Astrocyte of the spinal cord (primary cell): Measurements from ENCODE around the gene ISY1.
"Not testable (repeated sequence)": the region's sequence is repeated elsewhere in the genome, so short reads cannot be mapped to it uniquely, and the experiment has no call there.

Experiments used
- DNase-seq: peaks from one replicate; pipeline ENCODE4 v3.0.0; 2011; ENCODE audit warnings: low read depth, low spot score
- H3K4me3 ChIP-seq: 2 replicates; pipeline ENCODE4 v1.5.1; 2011; ENCODE audit warnings: low read depth, mild to moderate bottlenecking, low read length, moderate library complexity
- in situ Hi-C: cut with HindIII; loops from 2 replicates; pipeline ENCODE4 v1.10.0; 2017; ENCODE audit warnings: low sequenced_read_pairs
- TF ChIP-seq, protein P1 (sequence below): IDR thresholded peaks from 2 replicates; pipeline ENCODE4 v1.5.1; 2012; ENCODE audit warnings: low read depth, mild to moderate bottlenecking, low read length, inconsistent platforms

Gene ISY1

DNA sequence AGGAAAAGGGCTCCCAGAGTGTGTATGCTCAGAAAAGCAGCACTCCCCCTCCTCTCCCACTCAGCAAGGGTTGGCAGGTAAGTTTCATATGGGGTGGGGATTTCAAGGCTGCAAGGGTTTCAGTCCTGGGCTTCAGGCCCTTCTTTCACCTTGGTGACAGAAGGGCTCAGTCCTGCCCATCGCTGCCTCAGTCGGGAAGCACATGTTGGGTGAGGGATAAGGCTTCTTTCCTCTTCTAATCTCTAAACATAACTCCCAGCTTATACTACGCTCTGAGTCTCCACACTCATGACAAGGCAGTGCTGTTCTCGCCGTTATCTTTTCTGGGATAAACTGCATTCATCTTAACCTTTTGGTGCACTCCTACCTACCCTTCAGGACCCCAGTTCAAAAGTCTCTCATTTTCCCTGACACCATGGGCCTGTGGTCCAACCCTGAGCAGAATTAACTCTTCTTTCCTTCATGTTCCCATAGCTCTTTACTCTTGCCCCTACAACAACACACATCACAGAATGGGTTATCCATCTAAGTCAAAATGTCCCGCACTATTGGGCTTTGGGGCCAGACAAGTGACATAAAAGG lies 56.3 kb downstream of the ISY1 start:
- no peak overlapping the region for H3K4me3 ChIP-seq
- TF ChIP-seq, protein P1, sequence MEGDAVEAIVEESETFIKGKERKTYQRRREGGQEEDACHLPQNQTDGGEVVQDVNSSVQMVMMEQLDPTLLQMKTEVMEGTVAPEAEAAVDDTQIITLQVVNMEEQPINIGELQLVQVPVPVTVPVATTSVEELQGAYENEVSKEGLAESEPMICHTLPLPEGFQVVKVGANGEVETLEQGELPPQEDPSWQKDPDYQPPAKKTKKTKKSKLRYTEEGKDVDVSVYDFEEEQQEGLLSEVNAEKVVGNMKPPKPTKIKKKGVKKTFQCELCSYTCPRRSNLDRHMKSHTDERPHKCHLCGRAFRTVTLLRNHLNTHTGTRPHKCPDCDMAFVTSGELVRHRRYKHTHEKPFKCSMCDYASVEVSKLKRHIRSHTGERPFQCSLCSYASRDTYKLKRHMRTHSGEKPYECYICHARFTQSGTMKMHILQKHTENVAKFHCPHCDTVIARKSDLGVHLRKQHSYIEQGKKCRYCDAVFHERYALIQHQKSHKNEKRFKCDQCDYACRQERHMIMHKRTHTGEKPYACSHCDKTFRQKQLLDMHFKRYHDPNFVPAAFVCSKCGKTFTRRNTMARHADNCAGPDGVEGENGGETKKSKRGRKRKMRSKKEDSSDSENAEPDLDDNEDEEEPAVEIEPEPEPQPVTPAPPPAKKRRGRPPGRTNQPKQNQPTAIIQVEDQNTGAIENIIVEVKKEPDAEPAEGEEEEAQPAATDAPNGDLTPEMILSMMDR = no peak
- in situ Hi-C loops = no loop called here
- no peak for DNase-seq

- DNase-seq = no peak
- TF ChIP-seq, protein P1 = no peak
- in situ Hi-C loops = no loop called here
- no peak overlapping the region for H3K4me3 ChIP-seq
Observed at GRCh38 chr3:129104051-129104450, 56.8 kb downstream of the ISY1 start.

GRCh38 chr3:129103296-129103695 lies 57.6 kb downstream of the ISY1 start:
- in situ Hi-C loops = no loop called here
- TF ChIP-seq, protein P1 = no peak
- no peak overlapping the region for H3K4me3 ChIP-seq
- DNase-seq = no peak

DNA sequence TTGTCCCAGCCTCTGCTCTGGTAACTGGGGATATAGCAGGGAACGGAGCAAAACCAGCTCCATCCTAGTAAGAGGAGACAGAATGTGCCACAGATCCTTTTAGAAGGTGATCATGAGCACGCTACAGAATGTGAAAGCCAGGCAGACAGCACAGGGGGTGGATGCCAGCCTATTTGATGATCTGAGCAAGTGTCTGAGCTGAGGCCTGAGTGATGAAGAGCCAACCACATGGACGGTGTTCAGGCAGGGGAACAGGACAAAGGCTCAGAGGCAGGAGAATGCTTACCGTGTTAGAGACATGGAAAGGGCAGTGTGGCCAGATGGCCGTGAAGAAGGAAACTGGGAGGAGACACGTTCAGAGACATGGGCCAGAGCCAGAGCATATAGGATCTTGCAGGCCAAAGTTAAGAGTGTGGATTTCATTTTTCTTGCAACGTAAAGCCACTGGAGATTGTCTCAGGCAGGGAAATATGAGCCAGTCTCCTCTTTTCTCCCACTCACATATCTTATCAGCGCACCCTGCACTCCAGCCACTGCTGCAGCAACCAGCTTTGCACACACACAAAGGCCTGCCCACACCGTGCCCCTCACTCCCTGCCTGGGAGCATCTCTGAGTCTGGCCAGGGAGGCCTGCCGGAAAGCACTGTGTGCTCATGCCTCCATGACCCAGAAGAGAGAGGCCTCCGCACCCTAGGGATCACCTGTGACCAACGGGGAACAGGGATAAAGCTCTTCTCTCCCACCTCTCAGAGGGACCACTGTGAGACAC lies 59.3 kb downstream of the ISY1 start:
- no peak for DNase-seq
- in situ Hi-C loops = no loop called here
- TF ChIP-seq, protein P1 = no peak
- H3K4me3 ChIP-seq = no peak overlapping the region

- no peak overlapping the region for H3K4me3 ChIP-seq
- TF ChIP-seq, protein P1 = no peak
- in situ Hi-C loops = no loop called here
- no peak for DNase-seq
Observed at GRCh38 chr3:129100274-129100673, 60.6 kb downstream of the ISY1 start.

- H3K4me3 ChIP-seq = no peak overlapping the region
- TF ChIP-seq, protein P1 = no peak
- no peak for DNase-seq
- in situ Hi-C loops = no loop called here
Observed at GRCh38 chr3:129095285-129095684, 65.6 kb downstream of the ISY1 start.

GRCh38 chr3:129088312-129088711 lies 72.6 kb downstream of the ISY1 start:
- H3K4me3 ChIP-seq, in situ Hi-C loops, DNase-seq: not testable (repeated sequence)

- in situ Hi-C loops, DNase-seq, H3K4me3 ChIP-seq: not testable (repeated sequence)
Observed at GRCh38 chr3:129087904-129088303, 73.0 kb downstream of the ISY1 start.
